HepG2 (cell line): ENCODE results near the gene THADA. TPM values are rescaled to one million over a fixed set of nuclear protein-coding genes. Genes with fewer than 3 reads are reported as not detected.
A peak's percentile ranks its signal among the peaks of the same experiment; 100 is the strongest.

ENCODE experiments used
- AGO2 ChIP-seq: fragments of 200-400 bp; formaldehyde crosslinking; optimal IDR thresholded peaks from 2 replicates; pipeline ENCODE3; 2017; ENCODE audit warnings: mild to moderate bottlenecking, low read depth, low read length, moderate library complexity
- CHCHD3 ChIP-seq: sonication (generic); formaldehyde crosslinking; IDR thresholded peaks from 2 replicates; pipeline ENCODE4 v1.8.0; 2022; ENCODE audit warnings: mild to moderate bottlenecking, missing genetic modification reagents, moderate library complexity
- CREB1 ChIP-seq, 2 experiments: fragments of 450-650 bp in 1 of 2; IDR thresholded peaks; 2 replicates each; pipeline ENCODE4 v1.6.1; 2016 to 2017; ENCODE audit warnings: control low read depth in 1 of 2, mild to moderate bottlenecking in 1 of 2, missing compliant biosample characterization in 1 of 2, missing genetic modification characterization in 1 of 2
- EED ChIP-seq: sonication (generic); formaldehyde crosslinking; IDR thresholded peaks from 2 replicates; pipeline ENCODE4 v1.5.0; 2020; ENCODE audit warnings: mild to moderate bottlenecking, missing genetic modification reagents
- GPN1 ChIP-seq: sonication (generic); formaldehyde crosslinking; IDR thresholded peaks from 2 replicates; pipeline ENCODE4 v1.5.1; 2020; ENCODE audit warnings: missing genetic modification reagents, borderline replicate concordance
- HDAC1 ChIP-seq: sonication (generic); formaldehyde crosslinking; IDR thresholded peaks from 2 replicates; pipeline ENCODE4 v1.5.1; 2020; ENCODE audit warnings: mild to moderate bottlenecking, missing genetic modification reagents
- HOXA9 ChIP-seq: sonication (generic); formaldehyde crosslinking; IDR thresholded peaks from 2 replicates; pipeline ENCODE4 v1.8.1; 2022; ENCODE audit warnings: missing genetic modification reagents, mild to moderate bottlenecking, moderate library complexity, borderline replicate concordance
- MAZ ChIP-seq, 2 experiments: sonication (generic) in 1 of 2; formaldehyde crosslinking in 1 of 2; IDR thresholded peaks; 2 replicates each; pipeline versions ENCODE4 v1.5.0 to v1.6.1; 2012 to 2020; ENCODE audit warnings: low read depth in 2 of 2, mild to moderate bottlenecking in 2 of 2, borderline replicate concordance in 1 of 2, improper control_type of control experiment in 1 of 2, low read length in 1 of 2, missing genetic modification reagents in 1 of 2, moderate library complexity in 1 of 2
- MLLT10 ChIP-seq: sonication (generic); formaldehyde crosslinking; IDR thresholded peaks from 2 replicates; pipeline ENCODE4 v1.4.0; 2020; ENCODE audit warnings: missing genetic modification reagents
- NFRKB ChIP-seq: fragments of 450-650 bp; IDR thresholded peaks from 2 replicates; pipeline ENCODE4 v1.6.1; 2017
- PAX8 ChIP-seq: sonication (generic); formaldehyde crosslinking; IDR thresholded peaks from 2 replicates; pipeline ENCODE4 v1.8.0; 2022; ENCODE audit warnings: mild to moderate bottlenecking, missing genetic modification reagents, borderline replicate concordance
- POLR2AphosphoS2 ChIP-seq: IDR thresholded peaks from 2 replicates; pipeline ENCODE4 v1.6.1; 2011; ENCODE audit warnings: low read depth, low read length, improper control_type of control experiment
- SIX1 ChIP-seq: sonication (generic); formaldehyde crosslinking; IDR thresholded peaks from 2 replicates; pipeline ENCODE4 v1.4.0; 2020; ENCODE audit warnings: missing genetic modification reagents, borderline replicate concordance
- ZBTB33 ChIP-seq: sonication (generic); formaldehyde crosslinking; IDR thresholded peaks from 2 replicates; pipeline ENCODE4 v1.4.0; 2020; ENCODE audit warnings: missing genetic modification reagents
- ZBTB46 ChIP-seq: sonication (generic); formaldehyde crosslinking; IDR thresholded peaks from 2 replicates; pipeline ENCODE4 v1.4.0; 2020; ENCODE audit warnings: mild to moderate bottlenecking, missing genetic modification reagents, borderline replicate concordance
- ZNF143 ChIP-seq: sonication (generic); formaldehyde crosslinking; IDR thresholded peaks from 2 replicates; pipeline ENCODE4 v1.4.0; 2020; ENCODE audit warnings: missing genetic modification reagents
- ZNF619 ChIP-seq: sonication (generic); formaldehyde crosslinking; IDR thresholded peaks from 2 replicates; pipeline ENCODE4 v1.4.0; 2020; ENCODE audit warnings: mild to moderate bottlenecking, missing genetic modification reagents
- ZNF883 ChIP-seq: sonication (generic); formaldehyde crosslinking; IDR thresholded peaks from 2 replicates; pipeline ENCODE4 v1.5.1; 2020; ENCODE audit warnings: mild to moderate bottlenecking, missing genetic modification reagents; ENCODE audit errors: not compliant biosample characterization
- ZSCAN12 ChIP-seq: sonication (generic); formaldehyde crosslinking; IDR thresholded peaks from 2 replicates; pipeline ENCODE4 v1.9.0; 2021; ENCODE audit warnings: mild to moderate bottlenecking, missing genetic modification reagents
- polyA plus RNA-seq, 8 experiments: library from polyadenylated mRNA; depleted of rRNA in 3 of 8; stranded (reverse) in 7 of 8; unstranded in 1 of 8; fragments of >200 nt; fragmentation: Illumina TruSeq in 4 of 8; extraction: Trizol in 4 of 8; gene quantifications; 2 replicates each; pipeline versions ENCODE4 v1.2.1 to v1.2.3, GENCODE V29; 2011 to 2016; ENCODE audit warnings: low read depth in 4 of 8, missing spikeins in 1 of 8, mixed read lengths in 1 of 8; ENCODE audit not compliant: insufficient read depth in 1 of 8
- total RNA-seq, 5 experiments: library from RNA; depleted of rRNA; stranded (reverse); fragments of >200 nt; fragmentation: Illumina TruSeq; extraction: Trizol; gene quantifications; 2 replicates each; pipeline ENCODE4 v1.2.3, GENCODE V29; 2016; ENCODE audit warnings: low read depth in 1 of 5
- TF ChIP-seq, protein P1 (sequence below): sonication (generic); formaldehyde crosslinking; IDR thresholded peaks from 2 replicates; pipeline ENCODE4 v1.5.0; 2020; ENCODE audit warnings: missing genetic modification reagents
- TF ChIP-seq, protein P2 (sequence below): sonication (generic); formaldehyde crosslinking; IDR thresholded peaks from 2 replicates; pipeline ENCODE4 v1.5.0; 2020; ENCODE audit warnings: missing genetic modification reagents

The THADA gene
- total and polyA plus RNA-seq, 2 of the 13 experiments (the other 11 are each of a cell fraction or from before 2014, with no cell fraction given), result 12.7 to 21.7 TPM

DNA sequence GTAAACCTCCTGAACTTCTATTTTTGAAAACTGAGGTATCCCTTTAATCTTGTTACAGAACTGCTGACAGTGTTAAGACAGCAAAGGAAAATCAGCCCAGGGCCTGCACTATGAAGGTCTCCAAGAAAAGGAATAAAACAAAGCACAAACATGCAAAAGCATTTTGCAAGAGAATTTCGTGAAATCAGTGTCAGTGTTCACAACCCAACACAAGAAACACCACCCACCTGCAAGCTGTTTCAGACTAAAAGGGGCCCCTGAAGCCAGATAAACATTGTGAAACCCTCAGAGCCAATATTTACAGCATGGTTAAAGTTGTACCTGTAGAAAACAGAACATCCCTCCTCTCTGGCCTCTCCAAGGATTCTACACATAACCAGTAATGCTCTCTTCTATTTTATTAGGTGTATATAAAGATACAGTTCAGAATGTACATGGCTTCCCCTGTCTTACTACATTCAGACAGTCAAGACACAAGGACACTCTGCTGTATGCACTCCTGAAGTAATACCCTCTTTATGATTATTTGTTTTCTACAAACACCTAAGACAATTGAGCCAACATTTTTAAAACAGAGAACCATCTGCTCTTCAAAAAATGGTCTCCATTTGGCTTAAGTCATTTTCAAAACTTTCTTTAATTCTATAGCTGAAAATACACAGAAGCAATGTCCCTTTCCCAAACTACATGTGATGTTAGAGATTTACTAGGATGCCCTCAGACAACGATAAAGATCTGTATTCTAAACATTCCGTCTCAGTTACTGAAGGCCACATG lies 219.9 kb downstream of the THADA start (continued):
- no peak for TF ChIP-seq MLLT10 (CRISPR knock-in tag)
- TF ChIP-seq ZNF143 (CRISPR knock-in tag), result no peak
- TF ChIP-seq HDAC1 (CRISPR knock-in tag), result peak; percentile 94
- TF ChIP-seq ZBTB33 (CRISPR knock-in tag), result peak; percentile 68
- TF ChIP-seq AGO2, result no peak
- TF ChIP-seq ZNF883, result no peak
- TF ChIP-seq, protein P1, sequence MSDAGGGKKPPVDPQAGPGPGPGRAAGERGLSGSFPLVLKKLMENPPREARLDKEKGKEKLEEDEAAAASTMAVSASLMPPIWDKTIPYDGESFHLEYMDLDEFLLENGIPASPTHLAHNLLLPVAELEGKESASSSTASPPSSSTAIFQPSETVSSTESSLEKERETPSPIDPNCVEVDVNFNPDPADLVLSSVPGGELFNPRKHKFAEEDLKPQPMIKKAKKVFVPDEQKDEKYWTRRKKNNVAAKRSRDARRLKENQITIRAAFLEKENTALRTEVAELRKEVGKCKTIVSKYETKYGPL (CRISPR knock-in tag), result peak; percentile 69; the same call in 1 of the 2 replicates
- peak; percentile 92 for TF ChIP-seq SIX1 (CRISPR knock-in tag)
- TF ChIP-seq ZBTB46 (CRISPR knock-in tag), result no peak
- TF ChIP-seq, protein P2, sequence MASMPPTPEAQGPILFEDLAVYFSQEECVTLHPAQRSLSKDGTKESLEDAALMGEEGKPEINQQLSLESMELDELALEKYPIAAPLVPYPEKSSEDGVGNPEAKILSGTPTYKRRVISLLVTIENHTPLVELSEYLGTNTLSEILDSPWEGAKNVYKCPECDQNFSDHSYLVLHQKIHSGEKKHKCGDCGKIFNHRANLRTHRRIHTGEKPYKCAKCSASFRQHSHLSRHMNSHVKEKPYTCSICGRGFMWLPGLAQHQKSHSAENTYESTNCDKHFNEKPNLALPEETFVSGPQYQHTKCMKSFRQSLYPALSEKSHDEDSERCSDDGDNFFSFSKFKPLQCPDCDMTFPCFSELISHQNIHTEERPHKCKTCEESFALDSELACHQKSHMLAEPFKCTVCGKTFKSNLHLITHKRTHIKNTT (CRISPR knock-in tag), result no peak
- no peak for TF ChIP-seq ZSCAN12
- no peak for TF ChIP-seq EED
- TF ChIP-seq GPN1 (CRISPR knock-in tag), result no peak
- no peak for TF ChIP-seq PAX8 (CRISPR knock-in tag)
- no peak for TF ChIP-seq HOXA9
- TF ChIP-seq NFRKB, result no peak
- no peak for TF ChIP-seq ZNF619 (CRISPR knock-in tag)
- TF ChIP-seq MAZ (IDR thresholded peaks at IDR 0.05; ENCODE audit: borderline replicate concordance, low read depth, low read length), result no peak
- 0 out of 2 replicates have a peak, but pooled peaks have one; percentile 52 for TF ChIP-seq MAZ (CRISPR knock-in tag; IDR thresholded peaks at IDR 0.05; ENCODE audit: low read depth)
- no peak for TF ChIP-seq POLR2AphosphoS2
- no peak for TF ChIP-seq CREB1 (IDR thresholded peaks at IDR 0.05)
- peak; percentile 83 for TF ChIP-seq CREB1 (CRISPR knock-in tag; IDR thresholded peaks at IDR 0.05)
- TF ChIP-seq CHCHD3, result no peak
